Ascending aorta (tissue), 2 donors: Measurements from ENCODE around the gene SLC34A3. TPM values are rescaled to one million over a fixed set of nuclear protein-coding genes. Genes with fewer than 3 reads are reported as not detected.
A peak's percentile ranks its signal among the peaks of the same experiment; 100 is the strongest.

Experiments
- DNase-seq, 2 donors: peaks; one replicate each; pipeline ENCODE4 v3.0.0-alpha.2; 2019; ENCODE audit warnings: low spot score in 2 of 2
- H3K27ac ChIP-seq, 2 donors: fragments of 200-600 bp; sonication (generic); one replicate each; pipeline ENCODE4 v1.5.1; 2016 to 2017; ENCODE audit warnings: mild to moderate bottlenecking in 1 of 2
- H3K27me3 ChIP-seq: fragments of 200-600 bp; sonication (generic); one replicate; pipeline ENCODE4 v1.5.1; 2017
- H3K36me3 ChIP-seq, 2 donors: fragments of 200-600 bp; sonication (generic); one replicate each; pipeline ENCODE4 v1.5.1; 2016
- H3K4me1 ChIP-seq, 2 donors: fragments of 200-600 bp; sonication (generic); one replicate each; pipeline ENCODE4 v1.5.1; 2016 to 2017; ENCODE audit warnings: mild to moderate bottlenecking in 1 of 2
- H3K4me3 ChIP-seq, 2 donors: fragments of 200-600 bp; sonication (generic); one replicate each; pipeline ENCODE4 v1.5.1; 2016 to 2017; ENCODE audit warnings: mild to moderate bottlenecking in 1 of 2
- H3K9me3 ChIP-seq, 2 donors: fragments of 200-600 bp; sonication (generic); one replicate each; pipeline ENCODE4 v1.5.1; 2016
- CTCF ChIP-seq, 3 experiments: fragments of 200-600 bp in 2 of 3; fragments of 450-650 bp in 1 of 3; sonication (generic) in 2 of 3; IDR thresholded peaks; one replicate each; pipeline ENCODE4 v1.5.1; 2016 to 2019; ENCODE audit warnings: antibody characterized with exemption in 3 of 3, mild to moderate bottlenecking in 1 of 3, moderate library complexity in 1 of 3
- intact Hi-C: fragments of 100-400 bp; cut with DNase I; formaldehyde crosslinking; loops from one replicate; pipeline ENCODE4 v1.15.1; 2023
- total RNA-seq: library from RNA; depleted of rRNA; stranded (reverse); fragments of >200 nt; gene quantifications from one replicate; pipeline ENCODE4 v1.1.0, GENCODE V29; 2016

SLC34A3 gene
- total RNA-seq, 1 donor from 2014 or later = not detected

GRCh38 chr9:137277329-137278041, 46.8 kb downstream of the SLC34A3 start, which contains the start of gene TOR4A:
Gene TOR4A, plus strand, starts transcription at chr9:137277726. Its CDS starts 964 bp downstream, at chr9:137278690.
- Histone ChIP-seq H3K4me3 (peak within 1 kb of the TSS; percentile 55 to 63), H3K9me3 (no peaks in the 10 kb centered on the region), H3K27me3 (no peaks in the 10 kb centered on the region), H3K4me1 (peaks cover 4 to 12% of the 10 kb centered on the region in 2 donors), H3K27ac (peak within 1 kb of the TSS; percentile 79 to 81), H3K36me3 (peaks cover 22 to 38% of the 10 kb centered on the region in 2 donors)
- peak; percentile 63 to 91 for DNase-seq
- TF ChIP-seq CTCF (IDR thresholded peaks at IDR 0.05) = peak in 1 of 3 experiments; percentile 17
- intact Hi-C loops = loop anchor here (2.0 kb wide), 1 partner anchor 23 kb away; the partner anchor contains the start of gene NELFB

- H3K27me3 ChIP-seq = no peaks in the 10 kb centered on the region
- no peaks in the 10 kb centered on the region for H3K9me3 ChIP-seq
- H3K4me1 ChIP-seq = peaks cover 4 to 12% of the 10 kb centered on the region in 2 donors
- no peak for TF ChIP-seq CTCF (IDR thresholded peaks at IDR 0.05)
- H3K36me3 ChIP-seq = peaks cover 15 to 31% of the 10 kb centered on the region in 2 donors
- peak overlapping the region; percentile 55 to 63 for H3K4me3 ChIP-seq
- peak overlapping the region; percentile 79 to 81 for H3K27ac ChIP-seq
- no peak for DNase-seq
- intact Hi-C loops = no loop called here
Observed at GRCh38 chr9:137278061-137278701, 47.5 kb downstream of the SLC34A3 start.

- Histone ChIP-seq H3K9me3 (no peaks in the 10 kb centered on the region), H3K4me3 (peak overlapping the region; percentile 55 to 63), H3K27me3 (no peaks in the 10 kb centered on the region), H3K36me3 (peaks cover 12 to 28% of the 10 kb centered on the region in 2 donors), H3K27ac (peak overlapping the region in 1 of 2 donors; percentile 81), H3K4me1 (peaks cover 4 to 12% of the 10 kb centered on the region in 2 donors)
- intact Hi-C loops = no loop called here
- no peak for TF ChIP-seq CTCF (IDR thresholded peaks at IDR 0.05)
- no peak for DNase-seq
Observed at GRCh38 chr9:137278721-137279711, 48.3 kb downstream of the SLC34A3 start.

DNA sequence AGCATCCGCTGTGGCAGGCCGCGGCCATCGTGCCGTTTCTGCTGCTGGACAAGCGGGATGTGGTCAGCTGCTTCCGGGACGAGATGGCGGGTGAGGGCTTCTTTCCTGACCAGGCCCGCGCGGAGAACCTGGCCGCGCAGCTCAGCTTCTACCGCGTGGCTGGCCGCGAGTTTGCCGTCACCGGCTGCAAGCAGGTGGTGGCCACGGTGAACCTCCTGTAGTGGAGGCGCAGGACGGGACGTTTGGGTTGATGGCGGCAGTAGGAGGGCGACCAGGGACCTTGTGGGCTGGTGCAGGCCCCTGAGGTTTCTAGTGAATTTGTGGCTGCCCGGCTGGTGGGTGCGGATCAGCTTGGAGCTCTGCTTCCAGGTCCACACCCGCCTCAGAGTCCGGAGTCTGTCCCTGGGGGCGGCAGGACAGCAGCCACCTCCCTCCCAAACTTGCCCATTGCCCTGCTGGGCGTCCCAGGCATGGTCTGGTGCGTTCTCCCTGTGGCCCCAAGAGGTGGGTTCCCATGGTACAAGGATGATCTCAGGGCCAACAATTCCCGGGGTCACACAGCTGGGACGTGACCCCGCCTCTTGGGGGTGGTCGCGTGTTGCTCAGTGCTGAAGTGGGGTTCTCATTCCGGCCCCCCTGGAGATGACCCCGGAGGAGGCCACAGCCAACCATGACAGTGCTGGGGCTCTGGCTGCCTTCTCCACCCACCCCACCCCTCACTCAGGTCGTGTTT, 49.2 kb downstream of the SLC34A3 start:
- Histone ChIP-seq H3K4me3 (no peak overlapping the region), H3K4me1 (peaks cover 4 to 12% of the 10 kb centered on the region in 2 donors), H3K27ac (no peak overlapping the region), H3K27me3 (no peaks in the 10 kb centered on the region), H3K9me3 (peaks cover 0 to 2% of the 10 kb centered on the region in 2 donors), H3K36me3 (peaks cover 12 to 25% of the 10 kb centered on the region in 2 donors)
- intact Hi-C loops = no loop called here
- no peak for TF ChIP-seq CTCF (IDR thresholded peaks at IDR 0.05)
- no peak for DNase-seq
